ENCODE data around the gene KLHDC9. TPM values are rescaled to one million over a fixed set of nuclear protein-coding genes. Genes with fewer than 3 reads are reported as not detected.
A peak's percentile ranks its signal among the peaks of the same experiment; 100 is the strongest.

KLHDC9 gene
- total and polyA plus RNA-seq, 2 of the 8 experiments (the other 6 are each of a cell fraction or from before 2014, with no cell fraction given): 6.5 to 15.6 TPM

DNA sequence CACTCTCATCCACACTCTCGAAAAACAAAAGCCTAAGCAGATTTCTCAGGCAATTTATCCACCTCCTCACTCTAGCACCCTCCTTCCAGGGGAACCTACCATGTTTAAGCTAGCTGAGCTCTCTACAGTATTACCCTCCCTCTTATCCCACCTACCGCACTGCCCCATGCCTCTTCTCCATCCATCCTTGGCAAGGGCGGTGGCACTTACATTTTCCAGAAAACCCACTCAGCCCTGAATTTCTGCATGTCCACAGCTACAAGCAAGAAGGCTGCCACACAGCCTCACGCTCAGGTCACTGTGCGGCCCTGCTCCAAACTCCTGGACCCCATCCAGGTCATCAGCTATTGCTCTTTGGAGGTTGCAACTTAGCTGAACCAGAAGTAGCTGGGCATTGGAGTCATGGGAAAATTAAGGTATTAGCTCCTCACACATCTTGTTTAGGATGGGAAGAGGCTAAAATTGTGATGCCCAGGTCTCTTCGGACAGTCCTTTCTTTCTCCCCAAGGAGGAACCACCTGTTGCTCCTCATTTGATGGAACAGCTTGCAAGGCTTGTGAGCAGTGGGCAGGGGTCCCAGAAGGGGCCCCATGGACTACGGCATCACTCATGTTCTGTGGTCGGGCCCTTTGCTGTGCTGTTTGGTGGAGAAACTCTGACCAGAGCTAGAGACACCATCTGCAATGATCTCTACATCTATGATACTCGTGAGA is 1.1 kb downstream of the KLHDC9 start:
- no peak overlapping the region for H3K4ac ChIP-seq (replicated peaks; ENCODE audit: insufficient read length, low read depth, low read length)
- no peak for FAIRE-seq
- H3K4me2 ChIP-seq (ENCODE audit: insufficient read depth in 1 of 2, low read depth in 2 of 2, low read length in 2 of 2): peak overlapping the region; percentile 48 to 99

More for the DNA sequence above, 1.1 kb downstream of the KLHDC9 start:
- WGBS, 2 experiments (ENCODE audit: extremely low coverage in 1 of 2, insufficient coverage in 1 of 2, insufficient read length in 1 of 2, insufficient replicate concordance in 2 of 2, low coverage in 1 of 2, low lambda C conversion rate in 2 of 2, missing lambda C conversion rate in 1 of 2): 85% methylated on average over 9 of the region's 9 CpGs; no CpG with 5 or more reads in 1 of the 2 experiments
- Histone ChIP-seq H3K4me3 (ENCODE audit: extremely low read depth in 1 of 4, insufficient read depth in 2 of 4, low read depth in 3 of 4, low read length in 4 of 4) (peak overlapping the region; percentile 63 to 89 (median 71); a peak in 6 of 8 replicates), H3K79me2 (ENCODE audit: control insufficient read depth in 1 of 2, insufficient read depth in 2 of 2, low read length in 2 of 2) (peaks cover 0 to 5% of the 10 kb centered on the region in 2 experiments; a peak in 1 of 4 replicates), H3K36me3 (ENCODE audit: control insufficient read depth in 2 of 4, insufficient read depth in 4 of 4, low read length in 3 of 4) (peaks cover 0 to 14% (median 6%) of the 10 kb centered on the region in 4 experiments; a peak in 5 of 8 replicates), H2BK20ac (ENCODE audit: low read length) (no peak overlapping the region), H3K4me1 (replicated peaks in 1 of 4; ENCODE audit: control insufficient read depth in 3 of 4, insufficient read depth in 4 of 4, low read length in 3 of 4) (peaks cover 0 to 6% (median 0%) of the 10 kb centered on the region in 4 experiments; a peak in 2 of 7 replicates), H2BK12ac (ENCODE audit: low read depth, low read length) (no peak overlapping the region), H2BK120ac (replicated peaks; ENCODE audit: low read depth, low read length) (no peak overlapping the region), H3K9ac (replicated peaks in 1 of 4; ENCODE audit: extremely low read depth in 1 of 4, low read depth in 3 of 4, low read length in 3 of 4) (peak overlapping the region in 1 of 4 experiments; percentile 50; a peak in 1 of 7 replicates), H2BK15ac (ENCODE audit: low read length) (no peak overlapping the region), H3K9me3 (ENCODE audit: insufficient read depth in 2 of 2, low read depth in 1 of 2, low read length in 1 of 2) (no peaks in the 10 kb centered on the region), H2AK5ac (ENCODE audit: low read depth, low read length) (no peak overlapping the region), H3K79me1 (ENCODE audit: low read depth, low read length) (peaks cover 3% of the 10 kb centered on the region; the same call in 1 of the 2 replicates), H2BK5ac (ENCODE audit: low read depth, low read length) (no peak overlapping the region), H4K8ac (ENCODE audit: extremely low read depth, insufficient read depth, low read length) (no peak overlapping the region), H4K91ac (replicated peaks; ENCODE audit: insufficient read length, low read length) (no peak overlapping the region), H3K27me3 (replicated peaks in 1 of 4; ENCODE audit: control insufficient read depth in 3 of 4, extremely low read depth in 1 of 4, insufficient read depth in 3 of 4, low read length in 3 of 4) (no peaks in the 10 kb centered on the region), H3K14ac (ENCODE audit: insufficient read length) (no peak overlapping the region), H4K20me1 (replicated peaks in 1 of 2; ENCODE audit: control insufficient read depth in 1 of 2, insufficient read depth in 2 of 2, low read length in 2 of 2) (no peaks in the 10 kb centered on the region), H3K27ac (ENCODE audit: low read depth, low read length) (no peak overlapping the region), H3K23ac (ENCODE audit: insufficient read length) (no peak overlapping the region), H2AFZ (ENCODE audit: low read length) (no peak overlapping the region), H3K56ac (replicated peaks; ENCODE audit: insufficient read length, low read depth, low read length) (no peak overlapping the region), H3K18ac (ENCODE audit: extremely low read depth, low read length) (no peak overlapping the region), H4K5ac (ENCODE audit: insufficient read length, low read depth, low read length) (no peak overlapping the region), H3K23me2 (ENCODE audit: low read depth, low read length) (peaks cover 13% of the 10 kb centered on the region)
- ChIA-PET CTCF (ENCODE audit: partially characterized antibody) (interaction anchor here (0.7 to 10.0 kb wide), 21 partner anchors 9 to 375 kb away, joined by 3 to 282 read pairs (median 4); partner anchors contain the start of genes ARHGAP30, F11R, ITLN2 and NECTIN4), POLR2A (ENCODE audit: partially characterized antibody) (interaction anchor here (0.9 to 5.3 kb wide), 8 partner anchors 19 to 79 kb away, joined by 3 to 32 read pairs (median 5); partner anchors contain the start of genes DEDD, F11R, NIT1 and PFDN2)
- TF ChIP-seq BACH1 (IDR thresholded peaks at IDR 0.05; ENCODE audit: low read length): no peak
- TF ChIP-seq CHD2 (IDR thresholded peaks at IDR 0.05; ENCODE audit: low read length): no peak
- peak; percentile 2 for TF ChIP-seq ASH2L (IDR thresholded peaks at IDR 0.05; ENCODE audit: low read length)
- DNase-seq (ENCODE audit: low read depth in 1 of 2, low spot score in 2 of 2): no peak
